SK-N-MC (cell line): ENCODE measurements around the gene TANGO6.
"Not testable (repeated sequence)": the region's sequence is repeated elsewhere in the genome, so short reads cannot be mapped to it uniquely, and the experiment has no call there.

Source experiments
- EZH2 ChIP-seq: fragments of 200-600 bp; sonication (generic); IDR thresholded peaks from one replicate; pipeline ENCODE4 v1.6.1; 2017; ENCODE audit warnings: antibody characterized with exemption
- POLR2AphosphoS5 ChIP-seq: IDR thresholded peaks from 2 replicates; pipeline ENCODE4 v1.6.1; 2012; ENCODE audit warnings: mild to moderate bottlenecking, low read depth, low read length, borderline replicate concordance

DNA sequence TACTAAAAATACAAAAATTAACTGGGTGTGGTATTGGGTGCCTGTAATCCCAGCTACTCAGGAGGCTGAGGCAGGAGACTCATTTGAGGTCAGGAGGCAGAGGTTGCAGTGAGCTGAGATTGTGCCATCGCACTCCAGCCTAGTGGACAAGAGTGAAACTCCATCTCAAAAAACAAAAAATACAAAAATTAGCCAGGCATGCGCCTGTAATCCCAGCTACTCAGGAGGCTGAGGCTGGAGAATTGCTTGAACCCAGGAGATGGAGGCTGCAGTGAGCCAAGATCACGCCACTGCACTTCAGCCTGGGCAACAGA lies 208.1 kb downstream of the TANGO6 start:
- TF ChIP-seq POLR2AphosphoS5, EZH2: not testable (repeated sequence)
